ENCODE data around the gene INSIG1.
A peak's percentile ranks its signal among the peaks of the same experiment; 100 is the strongest.

INSIG1 gene

DNA sequence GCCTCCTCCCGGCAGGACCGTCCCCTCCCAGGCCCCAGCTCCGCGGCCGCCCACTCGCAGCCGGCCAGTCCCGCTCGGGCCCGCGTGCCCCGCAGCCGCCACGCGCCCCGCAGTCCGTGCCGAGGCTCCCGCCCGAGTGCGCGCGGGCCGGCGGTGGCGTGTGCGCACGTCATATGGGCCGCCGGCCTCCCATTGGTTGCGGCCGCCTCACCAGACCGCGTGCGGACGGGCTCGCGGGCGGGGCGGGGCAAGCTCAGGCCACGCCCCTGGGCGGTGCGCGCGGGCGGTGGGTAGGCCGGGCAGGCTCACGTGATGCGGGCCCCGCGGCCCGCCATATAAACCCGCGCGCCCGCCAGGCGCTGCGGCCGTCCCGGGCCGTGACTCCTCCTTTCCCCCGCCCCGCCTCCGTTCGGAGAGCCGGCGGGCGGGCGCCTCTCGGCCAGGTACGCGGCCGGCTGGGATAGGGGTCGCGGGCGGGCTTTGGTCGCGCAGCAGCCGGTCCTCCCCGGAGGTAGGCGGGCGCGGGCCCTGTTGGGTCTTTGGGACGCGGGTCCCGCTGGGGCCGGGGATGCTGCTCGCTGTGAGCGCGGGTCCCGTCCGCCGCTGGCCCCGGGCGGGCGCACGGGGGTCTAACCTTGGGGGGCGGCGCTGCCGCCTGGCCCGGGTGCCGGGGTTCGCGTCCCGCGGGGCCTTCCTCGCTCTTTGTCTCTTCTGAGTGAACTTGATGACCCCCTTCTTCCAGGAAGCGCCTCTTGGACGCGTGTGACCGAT lies at the start of gene INSIG1:
Gene INSIG1 (plus strand): TSS at position 362 of the 771 bp plus-strand sequence. CDS start 408 bp downstream, at position 770.
- peak; percentile 86 to 100 (median 92) for DNase-seq
- intact Hi-C loops (cut with DNase I) = loop anchor here (2.0 to 10.0 kb wide), 4 partner anchors 47 to 295 kb away; partner anchors contain the start of genes EN2, HTR5A and PAXIP1

DNA sequence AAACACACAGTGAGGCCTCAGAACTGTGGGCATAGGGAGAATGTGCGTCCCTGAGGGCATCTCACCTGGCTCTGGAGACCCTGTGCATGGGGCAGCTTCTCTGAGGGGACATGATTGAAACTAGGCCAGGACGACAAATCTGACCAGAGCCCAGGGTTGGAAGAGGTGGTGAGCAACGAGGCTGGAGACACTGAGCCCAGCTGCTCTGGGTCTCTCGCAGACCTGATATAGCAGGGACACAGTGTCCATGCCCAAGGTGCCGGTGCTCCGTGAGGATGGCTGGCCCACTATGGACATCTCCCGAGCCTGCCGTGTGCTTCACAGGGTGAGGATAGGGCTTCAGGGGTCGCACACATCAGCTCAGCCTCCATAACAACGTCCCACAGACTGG lies 49.3 kb upstream of the INSIG1 start:
- DNase-seq = peak in 2 of 10 donors; percentile 24 to 65
- intact Hi-C loops (cut with DNase I) = no loop called here

DNA sequence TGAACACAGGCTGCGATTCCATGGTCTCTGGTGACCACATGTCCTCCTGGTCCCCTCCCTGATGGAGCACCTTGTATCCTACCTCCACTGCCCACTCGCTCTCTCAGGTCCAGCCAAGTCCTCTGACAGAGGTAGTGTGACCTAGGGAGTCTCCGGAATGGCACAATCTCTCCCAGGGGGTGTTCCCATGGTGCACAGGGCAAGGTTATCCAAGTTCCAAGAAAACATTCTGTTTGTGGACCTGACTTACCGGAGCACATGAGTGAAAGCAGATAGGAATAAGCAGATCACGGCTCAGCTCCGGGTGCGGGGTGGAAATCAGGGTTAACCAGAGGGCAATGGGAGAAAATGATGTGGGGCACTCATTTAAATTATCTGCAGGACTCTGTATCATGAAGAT lies 45.8 kb upstream of the INSIG1 start:
- intact Hi-C loops (cut with DNase I) = no loop called here
- DNase-seq = peak in 2 of 10 donors; percentile 29 to 55

DNA sequence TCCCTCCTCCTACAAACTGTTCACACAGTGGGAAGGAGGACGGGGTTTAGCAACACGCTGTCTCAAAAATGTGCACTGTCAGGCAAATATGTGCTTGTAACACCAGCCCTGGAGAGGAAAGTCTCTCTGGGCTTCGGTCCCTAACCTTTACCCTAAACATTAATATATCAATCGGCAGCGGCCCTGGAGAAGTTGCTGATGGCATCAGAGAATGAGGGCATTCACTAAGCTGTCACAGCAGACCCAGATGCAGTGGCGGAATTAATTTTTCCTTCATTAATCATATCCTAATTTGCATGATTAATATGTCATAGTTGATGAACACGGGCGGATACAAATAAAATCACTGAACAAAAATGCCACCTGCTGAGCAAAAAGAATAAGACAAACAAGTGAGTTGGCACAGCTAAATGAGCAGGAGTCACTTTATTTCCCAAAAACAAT lies 45.2 kb upstream of the INSIG1 start:
- intact Hi-C loops (cut with DNase I) = no loop called here

DNA sequence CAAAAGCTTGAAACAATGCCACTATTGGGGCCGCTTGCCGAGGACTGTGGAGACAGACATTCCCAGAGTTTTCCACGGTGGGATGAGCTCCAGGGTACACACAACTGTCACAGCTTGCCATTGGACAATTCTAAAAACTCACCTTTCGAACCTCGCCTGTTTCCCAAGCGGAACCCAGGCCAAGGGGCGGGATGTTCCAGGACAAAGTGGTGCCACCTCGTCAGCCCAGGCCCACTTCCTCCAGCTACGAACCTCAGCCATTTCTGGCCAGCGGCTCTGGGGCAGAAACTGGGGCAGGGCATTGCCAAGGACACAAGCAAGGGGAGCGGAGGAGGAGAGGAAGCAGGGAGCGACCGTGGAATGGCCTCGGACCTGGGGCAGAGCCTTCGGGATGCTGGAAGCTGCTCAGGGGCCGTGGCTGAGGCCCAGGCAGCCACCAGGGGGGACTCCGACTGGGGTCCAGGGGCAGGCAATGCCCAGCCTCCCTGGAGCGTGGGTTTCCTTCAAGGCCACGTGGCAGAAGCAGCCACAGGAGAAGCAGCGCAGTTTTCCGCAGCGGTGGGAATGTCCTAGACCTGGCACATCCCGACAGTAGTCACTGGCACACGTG lies 44.7 kb upstream of the INSIG1 start:
- intact Hi-C loops (cut with DNase I) = no loop called here

More for the DNA sequence above, 45.2 kb upstream of the INSIG1 start:
- DNase-seq = peak in 1 of 10 donors; percentile 53

DNA sequence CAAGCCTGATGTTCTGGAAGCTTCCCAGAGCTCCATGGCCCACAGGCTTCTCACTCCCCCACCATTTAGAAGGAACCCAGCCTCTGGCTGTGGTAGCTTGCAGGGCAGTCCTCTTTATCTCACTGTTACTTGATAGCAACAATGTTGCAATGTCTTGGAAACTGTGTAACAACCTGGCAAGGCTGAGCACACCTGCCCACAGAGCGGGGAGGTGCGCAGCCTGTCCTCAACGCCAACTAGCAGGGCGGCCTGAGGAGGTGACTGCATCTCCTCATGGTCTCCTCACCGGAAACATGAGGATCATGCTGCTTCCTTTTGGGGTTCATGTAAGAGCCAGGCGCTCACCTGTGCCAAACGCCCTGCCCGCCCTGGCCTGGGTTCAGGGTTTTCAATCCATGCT lies 43.7 kb upstream of the INSIG1 start:
- intact Hi-C loops (cut with DNase I) = no loop called here
- peak in 2 of 10 donors; percentile 33 to 41 for DNase-seq

More for the DNA sequence above, 44.7 kb upstream of the INSIG1 start:
- DNase-seq = peak in 2 of 10 donors; percentile 47 to 76

DNA sequence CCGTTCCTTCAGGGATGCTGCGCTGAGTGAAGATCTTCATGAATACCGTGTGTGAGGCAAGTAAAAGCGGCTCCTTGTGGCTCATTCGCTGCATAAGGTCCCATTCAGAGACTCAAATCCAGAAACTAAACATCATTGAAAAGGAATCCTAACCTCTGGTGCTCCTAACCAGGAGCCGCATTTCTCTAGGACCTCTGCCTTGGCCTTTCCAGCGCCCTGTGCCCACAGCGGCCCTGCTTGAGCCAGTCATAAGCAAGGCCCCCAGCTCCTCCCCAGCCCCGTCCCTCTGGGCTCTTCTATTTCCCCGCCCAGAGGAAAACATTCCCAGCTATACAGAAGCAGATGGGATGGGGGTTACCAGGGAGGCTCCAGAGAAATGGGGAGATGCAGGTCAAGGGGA lies 42.6 kb upstream of the INSIG1 start:
- DNase-seq = peak in 2 of 10 donors; percentile 23 to 24
- intact Hi-C loops (cut with DNase I) = no loop called here

DNA sequence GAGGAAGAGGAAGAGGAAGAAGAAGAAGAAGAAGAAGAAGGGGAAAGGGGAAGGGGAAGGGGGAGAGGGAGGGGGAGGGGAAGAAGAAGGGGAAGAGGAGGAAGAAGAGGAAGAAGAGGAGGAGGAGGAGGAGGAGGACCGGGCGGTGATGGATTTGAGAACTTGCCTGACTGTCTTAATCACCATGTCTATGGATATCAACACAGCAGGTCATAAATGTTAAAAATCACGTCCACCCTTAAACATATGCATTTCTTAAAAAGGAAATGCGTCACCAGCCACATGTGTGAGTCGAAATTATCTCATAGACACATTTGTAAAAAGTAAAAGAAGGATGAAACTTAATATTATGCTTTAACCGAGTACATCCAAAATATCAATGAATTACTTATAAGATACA lies 42.1 kb upstream of the INSIG1 start:
- intact Hi-C loops (cut with DNase I) = no loop called here
- DNase-seq = peak in 1 of 10 donors; percentile 4

DNA sequence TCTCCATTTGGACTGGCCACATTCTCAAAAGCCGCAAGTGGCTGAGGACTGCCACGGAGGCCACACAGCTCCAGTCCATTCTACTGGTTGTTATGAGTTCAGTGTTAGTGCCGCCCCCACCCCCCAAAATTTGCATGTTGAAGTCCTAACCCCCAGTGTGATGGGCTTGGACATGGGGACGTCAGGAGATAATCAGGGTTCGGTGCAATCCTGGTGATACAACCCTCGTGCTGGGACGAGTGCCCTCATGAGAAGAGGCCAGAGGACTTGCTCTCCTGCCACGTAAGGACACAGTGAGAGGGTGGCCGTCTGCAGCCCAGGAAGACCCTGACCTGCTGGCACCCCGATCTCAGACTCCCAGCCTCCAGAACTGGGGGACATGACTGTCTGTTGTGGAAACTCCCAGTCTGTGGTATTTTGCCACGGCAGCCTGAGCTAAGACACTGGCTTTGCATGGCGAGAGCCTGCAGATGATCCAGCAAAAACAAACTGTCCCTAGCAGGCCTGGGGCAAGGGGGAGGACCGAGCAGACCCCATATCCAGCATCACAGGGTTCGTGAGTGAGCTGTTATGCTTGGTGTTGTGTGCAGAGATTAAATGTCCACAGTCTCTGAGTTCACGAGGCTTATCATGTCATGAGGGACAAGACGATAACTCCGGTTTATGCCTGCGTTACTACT lies 41.5 kb upstream of the INSIG1 start:
- DNase-seq = peak in 2 of 10 donors; percentile 40 to 41
- intact Hi-C loops (cut with DNase I) = no loop called here

DNA sequence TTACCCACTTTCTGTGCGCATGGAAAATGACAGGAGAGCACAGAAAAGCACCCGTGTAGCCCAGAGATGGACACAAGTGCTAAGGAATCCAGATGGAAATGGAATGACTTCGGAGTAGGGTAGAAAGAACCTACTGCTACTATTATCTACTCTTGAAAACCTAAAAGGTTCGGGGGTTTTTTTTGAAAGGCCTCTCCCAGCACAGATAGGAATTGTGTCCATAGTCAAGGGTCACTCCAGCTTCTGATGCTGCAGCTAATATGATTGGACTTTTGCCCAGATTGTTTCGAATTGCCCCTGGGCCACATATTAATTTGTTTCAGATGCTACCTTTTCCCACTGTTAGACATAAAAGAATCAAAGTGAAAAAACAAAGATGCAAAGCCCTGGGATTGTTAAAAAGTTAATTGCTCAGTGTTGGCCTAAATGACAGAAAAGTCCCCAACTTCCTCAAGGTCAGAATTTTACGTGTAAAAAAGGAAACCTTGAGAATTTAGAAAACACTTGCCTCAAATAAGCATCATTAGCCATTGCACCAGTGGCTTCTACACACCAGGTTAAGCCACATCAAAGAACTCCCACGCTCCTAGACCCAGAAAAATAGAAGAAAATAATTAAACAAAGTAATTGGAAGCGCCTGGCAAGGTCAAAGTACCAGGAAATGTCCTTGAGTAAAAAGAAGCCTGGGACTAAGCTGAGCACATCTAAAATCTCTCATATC lies 40.8 kb upstream of the INSIG1 start:
- no peak for DNase-seq

DNA sequence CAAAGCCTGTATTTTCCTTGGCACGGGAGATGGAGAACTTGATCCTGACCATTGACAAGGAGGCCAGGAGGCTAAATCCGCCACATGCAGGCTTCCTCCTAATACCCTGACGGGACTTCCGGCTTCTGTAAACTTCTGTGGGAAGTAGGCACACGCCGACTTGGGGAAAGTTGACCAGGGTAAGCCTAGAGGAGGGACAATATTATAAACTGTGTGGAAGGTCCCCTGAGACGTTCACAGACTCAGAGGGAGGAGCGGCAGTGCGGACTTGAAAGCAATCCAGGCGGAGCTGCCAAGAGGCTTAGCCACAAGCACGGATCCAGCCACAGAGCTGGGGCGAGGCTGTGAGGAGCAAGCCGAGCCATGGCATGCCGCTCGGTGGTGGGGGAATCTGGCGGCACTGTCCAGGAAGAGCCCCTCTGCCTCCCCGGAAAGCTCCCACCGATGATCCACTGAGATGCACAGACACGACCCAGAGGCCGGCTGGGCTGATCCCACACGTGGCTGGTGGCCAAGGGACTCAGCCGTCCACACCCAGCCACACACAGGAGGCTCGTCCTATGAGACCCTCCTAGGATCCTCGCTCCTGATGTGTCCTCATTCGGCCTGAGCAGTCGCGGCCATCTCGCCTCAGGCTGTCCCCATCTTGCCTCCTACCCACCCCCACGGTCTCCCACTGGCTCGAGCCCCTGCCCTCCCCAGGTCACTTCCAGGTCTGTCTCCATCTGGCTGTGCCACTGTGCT lies 40.0 kb upstream of the INSIG1 start:
- DNase-seq = peak in 2 of 10 donors; percentile 57 to 73
- intact Hi-C loops (cut with DNase I) = no loop called here

More for the DNA sequence above, 40.8 kb upstream of the INSIG1 start:
- intact Hi-C loops (cut with DNase I) = no loop called here

DNA sequence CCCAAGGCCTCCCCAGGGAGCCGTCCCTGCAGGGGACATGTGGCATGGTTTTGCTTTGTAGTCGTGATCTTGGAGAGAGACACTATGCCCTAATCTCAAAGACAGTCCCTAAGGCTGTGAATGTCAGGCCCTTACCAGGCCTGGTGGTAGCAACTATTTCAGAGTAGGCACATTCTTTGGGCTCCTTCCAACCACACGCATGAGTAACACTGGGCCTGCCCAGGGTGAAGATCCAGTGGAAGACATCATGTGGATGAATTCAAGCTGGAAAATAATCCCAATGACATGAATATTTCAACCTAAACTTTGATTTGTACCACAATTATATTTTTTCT lies 39.5 kb upstream of the INSIG1 start:
- DNase-seq = no peak
- intact Hi-C loops (cut with DNase I) = no loop called here

DNA sequence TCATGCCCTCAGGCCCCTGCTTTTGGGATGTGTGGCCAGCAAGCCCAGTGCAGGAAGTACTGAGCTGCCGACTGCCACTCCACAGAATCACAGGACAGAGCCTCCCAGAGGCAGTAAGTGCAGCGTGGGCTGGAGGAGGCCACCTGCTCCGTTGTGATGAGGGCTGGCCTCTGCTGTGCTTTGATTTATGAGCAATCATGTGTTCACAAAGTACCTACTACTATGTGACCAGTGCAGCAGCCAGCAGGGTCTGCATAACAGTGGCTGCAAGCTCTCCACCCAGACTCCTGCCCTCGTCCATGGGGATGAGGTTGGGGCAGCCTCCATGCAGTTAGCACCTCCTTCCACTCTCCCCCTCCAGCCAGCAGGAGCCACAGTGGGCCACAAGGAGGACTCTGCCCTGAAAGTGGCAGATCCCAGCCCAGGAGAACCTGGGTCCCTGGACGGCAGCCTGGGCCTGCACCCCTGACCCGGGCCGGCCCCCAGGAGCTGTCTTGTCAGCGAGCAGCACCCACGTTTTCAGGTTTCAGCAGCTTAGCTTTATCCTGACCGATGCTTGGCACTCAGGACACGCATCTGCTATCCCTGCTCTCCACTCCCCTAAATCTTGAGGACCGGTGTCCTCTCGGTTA lies 37.7 kb upstream of the INSIG1 start:
- intact Hi-C loops (cut with DNase I) = no loop called here
- DNase-seq = peak in 2 of 10 donors; percentile 52 to 60

DNA sequence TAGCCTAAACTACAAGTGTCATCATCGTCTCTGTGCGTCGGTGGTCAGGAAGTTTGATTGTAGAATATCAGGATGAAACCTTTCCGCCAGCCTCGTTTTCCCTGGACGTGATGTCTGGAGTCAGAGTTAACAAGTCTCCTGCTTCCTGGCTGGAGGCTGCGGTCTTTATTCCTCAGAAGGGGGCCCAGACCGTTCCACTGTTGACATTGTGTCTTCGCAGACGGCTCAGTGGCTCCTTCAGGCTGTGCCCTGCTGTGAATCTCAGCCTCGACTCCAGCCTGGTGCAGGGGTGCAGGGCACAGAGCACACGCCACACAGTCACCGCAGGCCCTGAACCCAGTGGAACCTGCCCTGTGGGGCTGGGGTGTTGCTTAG lies 37.2 kb upstream of the INSIG1 start:
- intact Hi-C loops (cut with DNase I) = no loop called here

DNA sequence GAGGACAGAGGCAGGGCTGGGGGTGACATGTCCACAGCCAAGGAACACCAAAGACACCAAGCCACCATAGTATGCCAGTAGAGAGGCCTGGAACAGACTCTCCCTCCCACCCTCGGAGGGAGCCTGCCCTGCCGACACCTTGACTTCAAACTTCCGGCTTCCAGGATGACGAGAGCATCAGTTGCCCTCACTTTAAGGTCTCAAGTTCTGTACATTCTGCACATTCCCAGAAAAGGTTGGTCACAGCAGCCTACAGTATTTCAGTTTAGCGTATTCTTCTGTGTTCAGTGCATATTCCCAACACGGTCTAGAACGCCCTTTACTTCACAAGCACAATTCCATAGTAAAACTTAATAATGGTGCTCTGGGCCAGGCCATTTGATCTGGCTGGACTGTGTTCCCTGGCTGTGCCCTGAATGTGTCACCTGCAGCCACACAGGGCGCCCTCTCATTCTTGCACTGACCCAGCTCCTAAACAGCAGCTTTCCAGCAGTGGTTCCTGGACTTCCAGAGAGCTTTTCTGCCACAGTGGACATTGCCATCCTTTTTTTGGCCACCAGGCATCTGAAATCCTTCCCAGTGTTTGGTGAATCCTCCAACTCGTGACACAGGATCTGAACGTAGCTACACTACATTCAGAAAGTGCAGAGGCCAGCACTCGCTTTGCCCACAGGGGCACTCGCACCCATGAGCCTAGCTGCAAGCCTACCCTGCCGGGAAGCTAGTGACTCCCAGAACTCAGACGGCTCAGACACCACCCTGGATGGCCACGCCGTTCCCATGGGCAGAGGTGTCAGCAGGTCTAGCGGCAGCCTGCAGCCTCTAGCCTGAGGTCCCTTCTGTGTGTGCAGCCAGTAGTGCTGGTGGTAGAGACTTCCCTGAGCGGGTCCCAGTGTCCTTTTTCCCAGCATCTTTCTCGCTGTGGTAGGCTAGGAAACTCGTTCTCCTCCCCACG lies 36.4 kb upstream of the INSIG1 start:
- peak in 2 of 10 donors; percentile 19 to 77 for DNase-seq
- intact Hi-C loops (cut with DNase I) = no loop called here

More for the DNA sequence above, 37.2 kb upstream of the INSIG1 start:
- DNase-seq = peak in 2 of 10 donors; percentile 24 to 26

DNA sequence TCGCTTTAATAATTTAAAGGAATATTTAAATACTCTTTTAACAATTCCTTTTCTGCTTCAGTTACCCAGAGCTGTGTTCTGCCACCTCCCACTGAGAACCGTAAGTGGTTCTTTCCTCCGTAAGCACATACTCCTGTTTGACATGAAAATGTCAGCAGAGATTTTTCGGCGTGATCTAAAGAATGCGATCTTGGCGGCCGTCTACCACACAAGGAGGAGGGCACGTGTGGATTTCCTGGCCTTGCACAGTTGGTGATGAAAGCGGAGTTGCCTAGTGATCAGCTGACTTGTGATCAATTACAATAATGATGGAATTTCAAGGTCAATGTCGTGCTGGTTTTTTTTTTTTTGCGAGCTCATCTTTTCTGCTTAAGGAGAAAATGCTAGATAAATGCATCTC lies 35.6 kb upstream of the INSIG1 start:
- DNase-seq = peak in 2 of 10 donors; percentile 14 to 43
- intact Hi-C loops (cut with DNase I) = no loop called here

DNA sequence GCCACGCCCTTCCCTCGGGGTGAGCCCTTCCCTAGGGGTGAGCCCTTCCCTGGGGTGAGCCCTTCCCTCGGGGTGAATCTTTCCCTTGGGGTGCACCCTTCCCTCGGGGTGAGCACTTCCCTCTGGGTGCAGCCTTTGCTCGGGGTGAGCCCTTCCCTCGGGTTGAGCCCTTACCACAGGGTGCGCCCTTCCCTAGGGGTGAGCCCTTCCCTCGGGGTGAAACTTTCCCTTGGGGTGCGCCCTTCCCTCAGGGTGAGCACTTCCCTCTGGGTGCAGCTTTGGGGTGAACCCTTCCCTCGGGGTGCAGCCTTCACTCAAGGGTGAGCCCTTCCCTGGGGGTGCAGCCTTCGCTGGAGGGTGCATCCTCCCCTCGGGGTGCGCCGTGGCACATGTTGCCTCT lies 34.6 kb upstream of the INSIG1 start:
- peak in 2 of 10 donors; percentile 39 to 71 for DNase-seq

DNA sequence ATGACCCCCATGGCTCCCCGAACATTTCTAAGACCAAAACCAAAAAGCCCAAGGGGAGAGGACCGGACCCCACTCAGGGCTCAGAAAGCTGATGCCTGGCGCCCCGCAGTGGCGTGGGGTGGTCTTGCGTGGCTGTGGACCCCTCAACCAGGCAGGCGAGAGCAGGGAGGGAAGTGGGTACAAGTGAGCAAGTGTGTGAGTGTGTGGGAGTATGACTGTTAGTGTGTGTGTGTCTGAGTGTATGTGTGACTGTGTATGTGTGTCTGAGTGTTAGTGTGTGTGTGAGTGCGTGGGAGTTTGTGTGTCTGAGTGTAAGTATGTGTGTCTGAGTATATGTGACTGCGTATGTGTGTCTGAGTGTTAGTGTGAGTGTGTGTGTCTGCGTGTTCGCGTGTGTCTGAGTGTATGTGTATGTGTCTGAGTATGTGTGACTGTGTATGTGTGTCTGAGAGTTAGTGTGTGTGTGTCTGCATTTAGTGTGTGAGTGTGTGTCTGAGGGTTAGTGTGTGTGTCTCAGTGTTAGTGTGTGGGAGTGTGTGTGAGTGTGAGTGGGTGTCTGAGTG lies 34.0 kb upstream of the INSIG1 start:
- intact Hi-C loops (cut with DNase I) = no loop called here
- DNase-seq = peak in 2 of 10 donors; percentile 49 to 59

More for the DNA sequence above, 34.6 kb upstream of the INSIG1 start:
- intact Hi-C loops (cut with DNase I) = no loop called here
